Lower leg skin (tissue), 3 donors: ENCODE results near the gene PRF1.

Source experiments
- CTCF ChIP-seq, 3 donors: fragments of 450-650 bp; IDR thresholded peaks; one replicate each; pipeline ENCODE4 v1.5.1; 2016; ENCODE audit warnings: antibody characterized with exemption in 3 of 3, mild to moderate bottlenecking in 3 of 3, moderate library complexity in 2 of 3
- POLR2A ChIP-seq, 2 donors: fragments of 450-650 bp; IDR thresholded peaks; one replicate each; pipeline ENCODE4 v1.6.1; 2016 to 2017; ENCODE audit warnings: antibody characterized with exemption in 2 of 2, mild to moderate bottlenecking in 1 of 2, moderate library complexity in 1 of 2

DNA sequence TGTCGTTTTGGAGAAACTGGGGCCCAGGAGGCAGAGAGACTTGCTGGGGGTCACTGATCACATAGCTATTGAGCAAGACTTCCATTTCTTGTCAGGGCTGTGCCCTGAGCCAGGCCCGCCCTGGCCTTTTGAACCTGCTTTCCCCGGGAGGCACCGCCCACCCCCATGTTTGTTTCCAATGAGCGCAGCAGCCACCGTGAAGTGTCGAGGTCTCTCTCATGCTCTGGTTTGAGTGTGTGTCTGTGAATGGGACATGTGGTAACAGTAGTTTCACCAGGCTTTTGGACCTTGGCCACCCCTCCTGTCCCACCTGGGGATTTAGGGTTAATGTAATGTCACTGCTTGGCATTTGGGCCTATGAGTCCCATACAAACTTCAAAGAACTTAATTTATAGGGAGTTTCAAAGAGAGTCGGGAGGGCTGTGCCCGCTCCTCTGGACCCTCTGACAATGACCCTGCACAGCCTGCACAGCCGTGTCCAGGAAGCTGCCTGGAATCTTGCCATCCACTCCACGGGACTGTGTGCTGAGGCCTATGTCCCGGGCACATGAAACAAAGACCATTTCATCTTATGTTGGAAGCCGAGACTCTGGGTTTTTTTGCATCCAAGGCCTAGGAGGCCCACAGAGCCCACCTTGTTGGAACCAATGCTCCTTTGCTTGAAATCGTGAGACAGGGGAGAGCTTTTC is 6.3 kb downstream of the PRF1 start:
- no peak for TF ChIP-seq POLR2A (IDR thresholded peaks at IDR 0.05)
- no peak for TF ChIP-seq CTCF (IDR thresholded peaks at IDR 0.05)
